GM19395 (cell line): ENCODE data around the gene BPIFB2.
"Not testable (repeated sequence)": the region's sequence is repeated elsewhere in the genome, so short reads cannot be mapped to it uniquely, and the experiment has no call there.

ENCODE experiments used
- ATAC-seq: cut with Tn5 transposase; IDR thresholded peaks from one replicate; pipeline ENCODE4 v1.9.1; 2021; ENCODE audit warnings: mild to moderate bottlenecking, moderate library complexity; ENCODE audit not compliant: unreplicated experiment

BPIFB2 gene, protein sequence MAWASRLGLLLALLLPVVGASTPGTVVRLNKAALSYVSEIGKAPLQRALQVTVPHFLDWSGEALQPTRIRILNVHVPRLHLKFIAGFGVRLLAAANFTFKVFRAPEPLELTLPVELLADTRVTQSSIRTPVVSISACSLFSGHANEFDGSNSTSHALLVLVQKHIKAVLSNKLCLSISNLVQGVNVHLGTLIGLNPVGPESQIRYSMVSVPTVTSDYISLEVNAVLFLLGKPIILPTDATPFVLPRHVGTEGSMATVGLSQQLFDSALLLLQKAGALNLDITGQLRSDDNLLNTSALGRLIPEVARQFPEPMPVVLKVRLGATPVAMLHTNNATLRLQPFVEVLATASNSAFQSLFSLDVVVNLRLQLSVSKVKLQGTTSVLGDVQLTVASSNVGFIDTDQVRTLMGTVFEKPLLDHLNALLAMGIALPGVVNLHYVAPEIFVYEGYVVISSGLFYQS

DNA sequence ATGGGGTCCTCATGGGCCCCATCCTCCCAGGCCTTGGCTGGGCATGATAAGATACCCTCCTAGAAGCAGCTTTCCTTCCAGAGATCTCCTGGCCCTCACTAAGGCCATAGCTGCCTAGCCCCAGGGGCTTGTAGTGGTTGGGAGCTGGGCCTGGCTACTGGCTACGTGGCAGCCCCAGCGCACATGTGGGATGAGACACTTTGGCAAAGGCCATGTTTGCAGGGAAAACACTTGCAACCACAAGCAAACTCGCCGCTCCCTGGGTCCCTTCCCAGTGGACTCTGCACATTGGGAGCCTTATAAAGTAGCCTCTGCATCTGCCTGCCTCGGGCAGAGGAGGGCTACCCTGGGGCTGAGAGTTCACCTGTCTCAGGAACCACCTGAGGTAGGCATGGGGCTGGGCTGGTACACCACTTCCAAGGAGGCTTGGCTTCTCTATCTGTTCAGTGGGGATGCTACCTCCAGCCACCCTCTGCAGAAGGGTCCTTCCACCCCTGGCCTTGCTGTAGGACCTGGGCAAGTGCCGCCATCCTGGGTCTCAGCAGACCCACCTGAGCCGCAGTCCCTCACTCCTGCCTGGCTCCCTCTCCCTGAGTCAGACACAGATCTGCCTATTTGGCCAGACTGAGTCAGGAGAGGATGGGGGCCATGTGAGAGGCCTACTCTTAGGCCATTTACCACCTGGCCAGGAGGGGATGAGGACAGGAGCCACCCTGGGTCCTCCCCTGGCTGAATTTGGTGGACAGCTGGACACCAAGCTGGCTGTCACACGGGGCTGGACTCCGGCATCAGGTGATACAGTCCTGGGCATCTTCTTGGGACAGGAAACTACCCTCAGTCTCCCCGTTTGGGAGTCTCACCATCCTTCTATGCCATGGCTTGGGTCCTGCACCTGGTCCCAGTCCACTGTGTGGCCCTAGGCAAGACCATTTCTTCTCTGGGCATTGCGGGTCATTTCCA is at the start of gene BPIFB2:
TSS of gene BPIFB2 (plus strand) at position 329 of the 960 bp plus-strand sequence. CDS start 871 bp downstream, outside the sequence.
- ATAC-seq = no peak

DNA sequence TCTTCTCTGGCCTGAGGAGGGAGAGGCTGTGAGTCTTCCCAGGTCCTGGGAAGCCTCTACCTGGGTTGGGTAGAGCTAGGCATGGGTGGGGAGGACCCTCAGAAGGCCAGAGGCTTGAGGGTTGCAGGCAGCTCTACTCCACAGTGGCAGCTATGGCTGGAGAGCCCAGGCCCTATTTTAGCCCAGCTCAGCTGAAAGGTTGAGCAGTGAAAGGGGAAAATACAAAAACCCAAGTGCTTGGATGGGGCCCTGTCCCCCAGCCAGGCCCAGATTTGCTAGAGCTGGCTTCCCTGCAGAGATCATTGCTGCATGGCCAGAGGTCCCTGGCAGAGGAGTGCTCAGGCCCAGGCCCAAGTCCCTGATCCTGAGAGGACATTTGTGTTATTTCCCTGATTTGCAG is 48.9 kb upstream of the BPIFB2 start:
- ATAC-seq = no peak

DNA sequence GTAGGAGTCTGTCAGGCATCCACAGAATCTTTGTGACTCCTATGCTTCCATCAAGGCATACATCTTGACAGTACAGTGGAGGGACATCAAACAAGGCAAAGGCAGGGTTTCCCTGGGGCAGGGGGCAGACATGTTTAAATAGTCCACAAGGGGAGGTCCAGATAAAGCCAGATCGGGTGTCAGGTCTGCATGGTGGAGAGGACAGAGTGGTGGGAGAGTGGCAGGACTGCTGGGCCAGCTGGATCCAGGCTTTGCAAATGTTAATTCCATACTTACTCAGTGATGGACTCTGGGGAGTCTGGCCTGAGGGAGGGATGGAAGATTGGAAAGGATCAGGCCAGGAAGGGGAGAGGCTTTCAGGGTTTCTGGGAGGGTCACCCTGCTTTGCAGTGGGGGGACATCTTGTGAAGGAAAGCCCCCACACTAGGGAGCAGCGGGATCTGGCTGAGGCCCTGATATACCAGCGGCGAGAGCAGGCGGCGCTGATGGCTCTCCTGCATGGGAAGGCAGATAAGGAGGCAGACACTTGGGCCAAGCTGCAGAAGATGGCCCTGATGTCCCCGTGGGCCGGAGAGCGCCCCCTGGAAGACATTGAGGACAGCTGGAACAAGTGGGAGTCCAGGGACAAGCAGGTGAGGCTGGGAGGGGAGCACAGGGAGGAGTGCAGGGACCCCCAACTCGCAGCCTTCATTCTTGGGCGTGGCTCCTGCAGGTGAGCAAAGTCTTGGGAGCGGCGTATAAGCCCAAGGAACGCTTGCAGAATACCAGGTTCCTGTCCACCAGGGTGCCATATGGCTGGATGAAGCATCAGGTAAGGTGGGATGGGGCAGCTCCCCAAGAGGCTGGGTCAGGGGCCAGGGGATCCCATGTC is 47.9 kb upstream of the BPIFB2 start:
- no peak for ATAC-seq

DNA sequence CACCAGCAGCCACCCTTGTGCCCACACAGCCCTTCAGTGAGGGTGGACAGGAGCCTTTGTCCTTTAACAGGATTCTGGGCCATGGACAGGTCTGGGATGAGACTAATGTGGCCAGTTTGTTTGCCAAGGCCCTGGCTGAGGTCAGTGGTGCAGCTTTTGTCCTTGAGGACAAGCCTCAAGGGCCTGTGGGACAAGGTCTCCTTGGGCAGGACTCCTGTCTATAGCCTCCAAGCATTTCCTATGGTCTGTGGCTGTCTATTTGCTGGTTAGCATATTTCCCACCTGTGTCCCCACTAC is 47.3 kb upstream of the BPIFB2 start:
- no peak for ATAC-seq

DNA sequence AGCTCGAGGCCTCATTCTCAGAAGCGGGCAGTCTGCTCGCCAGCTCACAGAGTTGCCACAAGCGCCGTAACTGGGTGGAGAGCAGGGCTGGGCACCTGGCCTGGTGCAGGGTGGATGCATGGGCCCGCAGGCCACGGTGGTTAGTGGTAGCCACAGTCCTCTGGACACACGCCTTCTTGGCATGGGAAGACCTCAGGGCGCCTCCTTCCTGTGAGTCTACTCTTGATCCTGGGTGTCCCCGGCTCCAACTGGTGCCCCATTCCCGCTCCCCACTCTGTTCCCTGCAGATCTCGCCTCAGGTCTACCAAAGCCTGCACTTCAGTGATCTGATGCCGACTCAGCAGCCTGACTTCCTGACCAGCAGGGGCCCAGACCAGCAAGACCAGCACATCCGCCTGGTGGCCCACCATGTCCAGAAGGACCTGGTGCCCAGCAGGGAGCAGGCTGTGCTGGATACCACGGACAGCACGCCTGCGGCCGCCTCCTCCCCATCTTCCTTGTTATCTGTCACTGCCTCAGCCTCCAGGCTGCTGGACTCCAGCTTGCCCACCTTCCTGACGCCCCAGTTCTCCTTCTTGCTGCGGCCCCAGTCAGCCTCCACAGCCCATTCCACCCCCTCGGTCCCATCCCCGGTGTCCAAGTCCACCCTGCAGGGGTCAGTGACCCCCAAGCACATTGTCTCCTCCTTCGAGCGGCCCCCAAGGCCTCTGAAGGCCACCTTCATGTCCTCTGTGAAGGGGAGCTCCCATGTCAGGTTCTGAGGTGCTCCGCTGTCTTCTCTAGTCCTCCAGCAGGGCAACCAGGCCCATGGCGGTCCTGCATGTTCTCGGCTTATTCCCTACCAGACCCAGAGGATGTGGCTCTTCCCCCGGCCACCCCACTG is 46.4 kb upstream of the BPIFB2 start:
- ATAC-seq = no peak

DNA sequence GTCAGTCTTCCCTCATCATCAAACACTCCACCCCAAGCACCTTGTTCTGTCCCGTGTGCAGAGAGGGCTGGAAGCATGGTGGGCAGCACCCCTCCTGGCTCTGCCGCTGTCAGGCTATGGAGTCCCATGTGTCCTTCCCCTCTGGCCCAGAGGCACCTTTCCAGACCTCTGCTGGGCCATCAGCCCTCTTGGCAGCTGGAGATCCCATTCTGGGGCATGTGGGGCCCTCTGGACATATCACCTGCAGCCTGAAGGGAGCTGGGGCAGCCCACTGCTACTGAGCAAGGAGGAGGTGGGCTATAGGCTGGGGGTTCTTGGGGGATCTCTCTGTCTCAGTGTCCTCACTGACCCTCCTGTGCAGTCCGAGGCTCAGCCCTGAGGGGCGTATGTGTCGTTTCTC is 45.5 kb upstream of the BPIFB2 start:
- ATAC-seq = no peak

DNA sequence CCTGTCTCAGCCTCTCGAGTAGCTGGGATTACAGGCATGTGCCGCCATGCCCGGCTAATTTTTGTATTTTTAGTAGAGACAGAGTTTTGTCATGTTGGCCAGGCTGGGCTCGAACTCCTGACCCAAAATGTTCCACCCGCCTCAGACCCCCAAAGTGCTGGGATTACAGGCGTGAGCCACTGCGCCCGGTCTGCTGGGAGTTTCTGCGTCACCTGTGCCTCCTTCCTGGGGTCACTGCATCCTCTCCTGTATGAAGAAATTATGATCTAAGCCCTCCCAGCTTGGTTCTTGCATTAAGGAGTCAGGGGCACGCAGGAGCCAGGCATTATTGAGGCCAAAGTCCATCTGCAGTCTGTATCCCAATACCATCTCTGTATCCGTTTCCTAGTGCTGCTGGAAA is 44.9 kb upstream of the BPIFB2 start:
- ATAC-seq = not testable (repeated sequence)

DNA sequence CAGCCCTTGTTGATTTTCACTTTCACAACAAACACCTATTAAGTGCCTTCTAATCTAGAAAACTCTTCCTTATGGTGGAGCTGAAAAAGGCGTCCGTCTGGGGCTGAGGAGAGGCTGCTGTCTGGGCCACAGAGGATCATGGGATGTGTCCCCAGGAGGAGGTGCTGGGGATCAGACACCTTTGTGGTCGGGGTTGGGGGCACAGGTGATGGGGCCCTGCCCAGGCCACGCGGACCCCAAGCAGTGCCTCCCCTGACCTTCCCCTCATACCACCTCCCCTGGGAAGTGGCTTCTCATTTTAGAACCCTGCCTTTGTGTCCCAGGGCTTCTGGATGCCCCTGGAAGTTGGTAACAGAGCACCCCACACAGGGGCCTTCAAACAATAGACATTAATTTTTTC is 44.3 kb upstream of the BPIFB2 start:
- ATAC-seq = no peak

DNA sequence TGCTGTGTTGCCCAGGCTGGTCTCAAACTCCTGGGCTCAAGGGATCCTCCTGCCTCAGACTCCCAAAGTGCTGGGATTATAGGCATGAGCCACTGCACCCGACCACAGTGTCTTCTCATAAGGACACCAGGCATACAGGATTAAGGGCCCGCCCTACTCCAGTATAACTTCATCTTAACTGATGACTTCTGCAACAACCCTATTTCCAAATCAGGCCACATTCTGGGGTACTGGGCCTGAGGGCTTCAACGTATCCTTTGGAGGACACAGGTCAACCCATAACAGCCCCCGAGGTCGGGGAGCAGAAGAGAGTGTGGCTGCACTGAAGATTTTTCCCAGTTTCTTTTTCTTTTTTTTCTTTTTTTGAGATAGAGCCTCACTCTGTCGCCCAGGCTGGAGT is 42.9 kb upstream of the BPIFB2 start:
- no peak for ATAC-seq

DNA sequence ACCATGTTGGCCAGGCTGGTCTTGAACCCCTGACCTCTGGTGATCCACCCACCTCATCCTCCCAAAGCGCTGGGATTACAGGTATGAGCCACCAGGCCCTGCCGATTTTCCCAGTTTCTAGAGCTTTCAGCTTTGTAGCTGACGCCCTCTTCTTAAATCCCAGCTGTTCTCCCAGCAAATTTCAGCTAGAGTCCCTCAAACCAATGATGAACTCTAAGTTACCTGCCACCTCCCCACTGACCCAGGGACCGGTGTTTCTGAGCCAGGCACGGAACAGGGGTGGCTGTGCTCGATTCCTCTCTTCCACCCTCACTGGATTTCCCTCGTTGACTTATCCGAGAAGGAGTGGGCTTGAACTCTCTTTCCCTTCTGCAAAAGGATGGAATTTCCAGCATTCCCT is 42.4 kb upstream of the BPIFB2 start:
- ATAC-seq = no peak

DNA sequence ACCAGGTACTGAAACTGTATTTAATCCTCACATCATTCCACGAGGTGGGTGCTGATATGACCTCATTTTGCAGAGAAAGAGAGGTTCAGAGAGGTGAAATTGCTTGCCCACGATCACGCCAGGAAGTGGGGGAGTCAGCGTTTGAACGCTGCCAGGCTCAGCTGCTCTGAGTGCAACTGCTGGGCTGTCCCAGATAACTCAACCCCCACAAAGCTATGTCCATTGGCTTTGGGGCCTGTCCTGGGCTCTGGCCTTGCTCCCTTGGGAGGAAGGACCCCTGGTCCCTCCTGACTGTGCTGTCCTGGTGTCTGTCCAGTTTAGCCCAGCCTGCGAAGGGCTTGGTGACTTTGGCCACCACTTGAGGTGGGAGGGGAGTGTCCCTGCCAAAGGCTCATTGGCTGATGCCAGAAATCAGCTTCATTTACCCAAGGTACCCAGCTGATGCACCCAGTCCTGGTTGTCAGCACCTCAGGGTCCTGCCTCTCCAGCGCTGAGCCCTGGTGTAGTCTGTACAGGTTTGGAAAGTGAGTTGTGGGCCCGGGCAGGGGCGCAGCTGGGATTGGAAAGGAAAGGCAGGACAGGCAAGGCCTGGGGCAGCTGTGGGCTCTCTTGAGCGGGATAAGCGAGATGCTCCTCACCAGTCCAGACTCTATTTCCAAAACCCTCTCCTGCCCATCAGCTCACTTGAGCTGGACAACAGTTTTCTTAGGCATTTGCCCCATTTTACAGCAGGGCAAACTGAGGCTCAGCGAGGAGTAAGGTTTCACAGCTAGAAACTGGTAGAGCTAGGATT is 41.7 kb upstream of the BPIFB2 start:
- ATAC-seq = no peak

DNA sequence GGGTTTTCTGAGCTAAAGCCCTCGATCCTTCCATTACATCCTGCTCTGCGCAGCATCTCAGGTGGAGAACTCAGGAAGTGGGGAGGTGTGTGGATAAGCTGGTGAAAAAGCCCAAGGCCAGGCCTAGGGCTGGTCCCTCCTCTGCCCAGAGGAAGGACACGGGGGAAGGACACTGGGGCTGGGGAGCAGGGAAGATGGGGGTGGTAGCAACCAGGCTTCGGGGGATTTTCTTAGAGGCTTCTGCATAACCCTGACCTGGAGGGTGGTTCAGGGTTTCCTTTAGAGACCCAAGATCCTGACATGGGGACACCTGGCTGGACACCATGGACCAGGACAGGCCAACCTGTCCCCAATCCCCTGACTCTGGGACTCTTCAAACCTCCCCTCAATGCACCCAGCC is 41.1 kb upstream of the BPIFB2 start:
- ATAC-seq = no peak

DNA sequence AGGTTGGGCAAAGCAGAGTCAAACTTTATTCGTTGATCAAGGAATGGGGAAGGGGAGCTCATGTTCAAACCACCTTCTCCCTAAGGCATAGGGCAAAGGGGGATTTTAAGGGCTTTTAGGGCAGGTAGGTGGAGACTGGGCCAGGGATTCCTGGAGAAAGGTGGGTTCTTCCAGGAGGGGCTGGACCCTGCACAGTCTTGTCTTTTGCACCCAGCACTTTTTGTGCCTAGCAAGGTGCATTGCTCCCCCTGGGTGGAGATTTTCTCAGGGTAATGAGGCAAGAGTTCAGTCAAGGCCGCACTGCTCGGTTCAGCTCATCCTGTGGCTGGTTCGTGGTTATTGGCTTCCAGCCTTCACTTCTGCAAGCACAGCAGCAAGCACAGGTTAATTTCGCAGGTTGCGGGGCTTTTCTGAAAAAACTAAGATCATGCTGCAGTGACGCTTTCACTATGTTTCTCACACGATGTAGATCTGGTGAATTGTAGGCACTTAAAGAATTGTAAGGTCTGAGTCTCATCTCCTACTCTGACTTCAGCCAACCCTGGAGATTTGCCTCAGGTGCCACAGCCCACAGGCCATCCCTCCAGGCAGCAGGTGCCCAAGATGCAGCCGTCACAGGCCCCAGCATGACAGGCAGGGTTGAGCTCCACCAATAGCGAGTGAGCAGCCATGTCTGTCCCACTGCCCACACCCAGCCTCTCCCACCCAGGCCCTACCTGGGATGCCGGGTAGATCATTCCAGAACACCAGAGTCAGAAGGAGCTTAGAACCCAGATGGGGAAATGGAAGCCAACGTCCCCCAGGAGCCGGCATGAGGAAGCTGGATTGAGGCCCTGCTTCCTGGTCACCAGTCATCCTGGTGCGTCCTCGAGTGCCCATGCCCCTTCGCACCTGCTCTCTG is 40.4 kb upstream of the BPIFB2 start:
- ATAC-seq = no peak

DNA sequence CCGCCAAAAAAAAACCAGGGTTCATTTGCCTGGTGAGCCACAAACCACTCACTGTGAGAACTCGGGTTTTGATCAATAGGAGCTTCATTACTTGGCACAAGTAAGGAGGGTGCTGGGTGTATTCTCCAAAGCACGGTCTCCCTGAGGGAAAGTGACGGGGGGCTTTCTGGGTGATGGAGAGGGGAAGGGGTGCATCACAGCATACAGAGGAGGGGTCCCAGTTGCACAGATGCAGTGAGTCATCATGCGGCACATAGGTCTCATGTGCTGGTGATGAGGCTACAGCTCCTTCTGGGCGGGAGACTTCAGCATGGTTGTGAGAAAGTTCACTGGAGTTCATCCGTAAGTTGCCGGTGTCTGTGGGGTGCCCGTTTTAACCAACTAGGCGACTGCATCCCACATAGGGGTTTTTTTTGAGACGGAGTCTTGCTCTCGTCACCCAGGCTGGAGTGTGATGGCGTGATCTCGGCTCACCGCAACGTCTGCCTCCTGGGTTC is 39.5 kb upstream of the BPIFB2 start:
- no peak for ATAC-seq

DNA sequence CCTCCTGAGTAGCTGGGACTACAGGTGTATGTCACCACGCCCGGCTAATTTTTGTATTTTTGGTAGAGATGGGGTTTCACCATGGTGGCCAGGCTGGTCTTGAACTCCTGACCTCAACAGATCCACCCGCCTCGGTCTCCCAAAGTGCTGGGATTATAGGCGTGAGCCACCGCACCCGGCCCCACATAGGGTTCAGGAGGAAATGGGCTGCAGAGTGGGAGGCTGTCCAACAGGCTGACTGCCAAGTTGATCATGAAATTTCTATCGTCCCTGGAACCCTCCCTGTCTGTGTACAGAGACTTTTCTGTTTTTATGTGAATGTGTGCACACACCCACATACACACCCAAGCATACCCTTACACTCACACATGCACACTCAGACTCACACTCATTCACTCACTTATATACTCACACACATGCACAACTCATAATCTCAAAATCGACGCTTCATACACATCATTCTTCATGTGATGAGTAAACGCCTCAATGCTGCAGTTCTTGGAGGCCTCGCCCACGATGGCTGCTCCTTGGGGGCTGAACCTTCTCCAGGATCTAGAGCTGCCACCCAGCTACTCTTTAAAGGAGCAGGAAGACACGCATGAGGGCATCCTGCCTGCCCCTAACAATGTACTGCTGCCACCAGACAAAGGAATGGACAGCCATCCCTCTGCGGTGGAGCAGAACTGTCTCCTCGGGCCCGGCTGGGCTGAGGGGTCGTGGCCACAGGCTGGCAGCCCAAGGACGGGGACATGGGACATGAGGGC is 38.8 kb upstream of the BPIFB2 start:
- ATAC-seq = no peak

DNA sequence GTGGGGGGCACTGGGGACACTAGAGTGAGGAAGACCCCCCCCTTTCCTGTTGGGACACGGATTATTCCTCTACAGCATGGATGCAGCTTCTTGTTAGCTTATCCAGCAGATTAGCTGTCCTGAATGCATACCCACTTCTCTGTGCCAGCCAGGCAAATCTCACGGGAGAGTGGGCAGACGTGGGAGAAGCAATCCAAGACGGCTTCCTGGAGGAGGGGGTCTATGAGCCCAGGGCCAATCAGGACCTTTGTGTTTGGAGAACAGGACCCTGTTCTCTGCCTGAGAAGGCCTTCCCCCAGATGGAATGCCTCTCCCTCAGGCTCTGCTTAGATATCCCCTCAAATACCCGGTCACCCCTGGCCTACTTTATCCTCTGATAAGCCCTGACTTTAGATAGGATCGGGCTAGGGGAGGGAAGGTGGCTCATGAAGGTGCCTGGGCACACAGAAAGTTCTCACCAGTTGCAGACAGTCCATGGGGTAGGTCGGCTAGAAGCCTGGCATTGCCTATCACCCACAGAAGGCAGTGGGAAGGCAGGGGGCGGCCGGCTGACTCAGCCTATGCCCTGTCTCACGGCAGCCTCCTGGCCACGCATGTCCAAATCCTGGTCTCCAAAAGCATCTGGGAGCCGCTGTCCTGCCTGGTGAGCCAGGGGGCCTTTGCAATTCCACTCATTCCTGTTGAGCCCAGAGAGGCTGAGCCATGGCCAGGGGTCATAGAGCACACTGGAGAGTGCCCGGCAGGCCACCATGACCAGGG is 38.0 kb upstream of the BPIFB2 start:
- no peak for ATAC-seq
